ENCODE results near the gene RHOBTB3. TPM values are rescaled to one million over a fixed set of nuclear protein-coding genes. Genes with fewer than 3 reads are reported as not detected.

RHOBTB3 gene
- total RNA-seq, 1 donor from 2014 or later, result 93.5 TPM

DNA sequence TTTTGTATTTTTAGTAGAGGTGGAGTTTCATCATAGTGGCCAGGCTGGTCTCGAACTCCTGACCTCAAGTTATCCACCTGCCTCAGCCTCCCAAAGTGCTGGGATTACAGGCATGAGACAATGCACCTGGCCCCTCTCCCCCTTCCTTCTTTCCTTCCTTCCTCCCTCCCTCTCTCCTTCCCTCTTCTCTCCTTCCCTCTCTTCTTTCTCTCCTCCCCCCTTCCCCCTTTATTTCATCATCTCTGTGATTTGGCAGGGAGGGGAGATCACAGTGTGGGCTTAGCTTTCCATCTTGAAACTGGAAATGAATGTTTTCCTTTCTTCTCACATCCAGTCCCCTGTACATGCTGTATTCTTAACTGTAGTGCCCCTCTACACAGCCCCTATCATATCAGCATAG is 12.7 kb downstream of the RHOBTB3 start:
- no peak overlapping the region for H3K4me3 ChIP-seq (ENCODE audit: low read depth, low read length)
- DNase-seq (ENCODE audit: low read depth), result no peak
- no peaks in the 10 kb centered on the region for H3K36me3 ChIP-seq (ENCODE audit: control insufficient read depth, insufficient read depth, low read length)
- TF ChIP-seq, protein P1, sequence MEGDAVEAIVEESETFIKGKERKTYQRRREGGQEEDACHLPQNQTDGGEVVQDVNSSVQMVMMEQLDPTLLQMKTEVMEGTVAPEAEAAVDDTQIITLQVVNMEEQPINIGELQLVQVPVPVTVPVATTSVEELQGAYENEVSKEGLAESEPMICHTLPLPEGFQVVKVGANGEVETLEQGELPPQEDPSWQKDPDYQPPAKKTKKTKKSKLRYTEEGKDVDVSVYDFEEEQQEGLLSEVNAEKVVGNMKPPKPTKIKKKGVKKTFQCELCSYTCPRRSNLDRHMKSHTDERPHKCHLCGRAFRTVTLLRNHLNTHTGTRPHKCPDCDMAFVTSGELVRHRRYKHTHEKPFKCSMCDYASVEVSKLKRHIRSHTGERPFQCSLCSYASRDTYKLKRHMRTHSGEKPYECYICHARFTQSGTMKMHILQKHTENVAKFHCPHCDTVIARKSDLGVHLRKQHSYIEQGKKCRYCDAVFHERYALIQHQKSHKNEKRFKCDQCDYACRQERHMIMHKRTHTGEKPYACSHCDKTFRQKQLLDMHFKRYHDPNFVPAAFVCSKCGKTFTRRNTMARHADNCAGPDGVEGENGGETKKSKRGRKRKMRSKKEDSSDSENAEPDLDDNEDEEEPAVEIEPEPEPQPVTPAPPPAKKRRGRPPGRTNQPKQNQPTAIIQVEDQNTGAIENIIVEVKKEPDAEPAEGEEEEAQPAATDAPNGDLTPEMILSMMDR (IDR thresholded peaks at IDR 0.05; ENCODE audit: insufficient read depth, low read length, poor library complexity, severe bottlenecking), result no peak
- no peaks in the 10 kb centered on the region for H3K27me3 ChIP-seq (ENCODE audit: control insufficient read depth, insufficient read depth, low read length)

DNA sequence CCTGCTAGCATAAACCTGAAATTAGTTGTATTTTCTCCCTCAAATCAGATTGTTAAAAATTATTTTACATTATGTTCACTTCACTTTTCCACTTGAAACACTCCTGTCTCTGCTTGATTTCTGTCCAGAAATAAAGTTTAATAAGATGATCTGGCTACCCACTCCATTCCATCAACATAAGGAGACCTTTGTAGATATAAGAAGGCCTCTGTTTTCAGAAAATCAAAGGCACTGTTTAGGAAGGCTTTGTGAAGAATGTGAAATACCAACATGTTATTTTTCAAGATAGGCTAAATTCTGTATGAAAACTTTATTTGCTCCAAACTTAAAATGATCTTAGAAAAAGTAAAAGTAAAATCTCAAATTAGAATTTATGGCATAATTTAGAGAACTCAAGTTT is 15.1 kb downstream of the RHOBTB3 start:
- no peak overlapping the region for H3K4me3 ChIP-seq (ENCODE audit: low read depth, low read length)
- H3K36me3 ChIP-seq (ENCODE audit: control insufficient read depth, insufficient read depth, low read length), result no peaks in the 10 kb centered on the region
- no peaks in the 10 kb centered on the region for H3K27me3 ChIP-seq (ENCODE audit: control insufficient read depth, insufficient read depth, low read length)
- no peak for DNase-seq (ENCODE audit: low read depth)
- TF ChIP-seq, protein P1 (IDR thresholded peaks at IDR 0.05; ENCODE audit: insufficient read depth, low read length, poor library complexity, severe bottlenecking), result no peak

DNA sequence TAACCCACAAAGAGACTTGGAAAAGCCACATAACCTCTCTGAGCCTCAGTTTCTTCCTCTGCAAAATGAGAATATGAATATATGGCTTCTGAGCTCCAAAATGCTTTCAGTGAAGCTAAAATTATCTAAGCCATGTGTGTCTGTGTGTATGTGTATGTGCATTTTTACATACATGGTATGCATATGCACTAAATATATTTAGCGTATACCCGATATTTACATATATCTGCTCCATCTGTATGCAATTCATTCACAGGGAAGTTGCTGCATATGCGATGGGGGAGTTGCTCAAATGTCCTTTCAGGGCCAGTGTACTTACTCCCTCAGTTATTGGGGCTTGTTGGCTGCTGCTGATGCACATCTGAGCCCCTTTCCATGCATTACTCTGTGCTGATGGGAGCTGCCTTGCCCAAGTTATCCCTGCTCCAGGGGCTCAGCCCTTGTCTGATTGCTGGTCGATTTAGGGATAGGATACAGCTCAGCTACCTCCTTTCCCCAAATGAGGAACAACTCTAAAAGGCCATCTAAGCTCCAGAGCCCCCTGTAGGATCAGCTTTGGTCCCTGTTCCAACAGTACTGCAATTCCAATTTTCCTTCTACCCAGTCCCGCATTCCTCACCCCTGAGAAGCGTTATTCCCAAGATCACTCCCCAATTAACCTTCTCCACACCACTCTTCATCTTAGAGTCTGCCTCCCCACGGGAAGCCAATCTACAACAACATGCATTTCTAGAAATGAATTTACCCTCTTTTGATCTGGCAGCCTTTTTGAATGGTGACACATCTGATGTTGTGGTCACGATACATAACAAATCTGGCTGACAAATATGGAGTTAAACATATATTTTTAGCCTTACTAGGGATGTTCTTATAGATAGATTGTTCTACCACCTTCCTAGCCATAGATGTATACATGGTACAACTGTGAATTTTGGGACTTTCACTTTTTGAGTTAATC is 15.9 kb downstream of the RHOBTB3 start:
- H3K36me3 ChIP-seq (ENCODE audit: control insufficient read depth, insufficient read depth, low read length), result no peaks in the 10 kb centered on the region
- no peak for DNase-seq (ENCODE audit: low read depth)
- no peaks in the 10 kb centered on the region for H3K27me3 ChIP-seq (ENCODE audit: control insufficient read depth, insufficient read depth, low read length)

DNA sequence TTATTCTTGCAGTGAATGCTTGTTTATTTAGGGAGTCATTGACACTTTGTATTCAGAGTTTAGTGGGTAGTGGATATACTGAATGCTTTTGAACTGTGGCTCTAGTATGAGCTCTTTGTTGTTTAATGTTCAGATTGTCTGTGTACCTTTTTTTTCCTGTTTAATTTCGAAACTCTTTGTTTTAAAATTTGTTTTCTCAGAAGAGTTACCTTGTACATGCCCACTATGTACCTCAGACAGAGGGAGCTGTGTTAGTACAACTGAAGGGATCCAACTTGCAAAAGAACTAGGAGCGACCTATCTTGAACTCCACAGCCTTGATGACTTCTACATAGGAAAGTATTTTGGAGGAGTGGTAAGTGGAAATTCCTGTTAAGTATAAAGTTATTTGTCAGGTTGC is 17.0 kb downstream of the RHOBTB3 start:
- H3K36me3 ChIP-seq (ENCODE audit: control insufficient read depth, insufficient read depth, low read length), result no peaks in the 10 kb centered on the region
- DNase-seq (ENCODE audit: low read depth), result no peak
- no peak overlapping the region for H3K4me3 ChIP-seq (ENCODE audit: low read depth, low read length)
- H3K27me3 ChIP-seq (ENCODE audit: control insufficient read depth, insufficient read depth, low read length), result no peaks in the 10 kb centered on the region
- TF ChIP-seq, protein P1 (IDR thresholded peaks at IDR 0.05; ENCODE audit: insufficient read depth, low read length, poor library complexity, severe bottlenecking), result no peak

More for the DNA sequence above, 15.9 kb downstream of the RHOBTB3 start:
- no peak overlapping the region for H3K4me3 ChIP-seq (ENCODE audit: low read depth, low read length)
- TF ChIP-seq, protein P1 (IDR thresholded peaks at IDR 0.05; ENCODE audit: insufficient read depth, low read length, poor library complexity, severe bottlenecking), result no peak

DNA sequence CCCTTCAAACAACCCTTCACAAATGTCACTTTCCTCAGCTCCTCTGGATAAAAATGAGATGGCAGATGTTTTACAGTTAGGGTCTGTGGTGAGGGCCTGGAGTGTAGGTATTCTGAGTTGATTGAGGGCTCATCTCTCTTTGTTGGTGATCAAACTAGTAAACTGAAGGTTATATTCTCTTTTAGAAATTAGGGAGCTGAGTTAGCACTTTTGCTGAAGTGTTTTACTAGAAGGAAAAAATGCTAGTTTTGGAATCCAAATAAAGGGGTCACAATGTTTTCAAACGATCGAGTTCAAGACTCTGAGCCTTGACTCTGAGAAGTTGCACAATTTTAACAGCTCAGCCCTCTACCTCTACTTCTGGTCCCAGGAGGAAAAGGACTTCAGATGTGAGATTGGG is 23.4 kb downstream of the RHOBTB3 start:
- no peaks in the 10 kb centered on the region for H3K36me3 ChIP-seq (ENCODE audit: control insufficient read depth, insufficient read depth, low read length)
- TF ChIP-seq, protein P1 (IDR thresholded peaks at IDR 0.05; ENCODE audit: insufficient read depth, low read length, poor library complexity, severe bottlenecking), result no peak
- no peak overlapping the region for H3K4me3 ChIP-seq (ENCODE audit: low read depth, low read length)
- no peaks in the 10 kb centered on the region for H3K27me3 ChIP-seq (ENCODE audit: control insufficient read depth, insufficient read depth, low read length)
- DNase-seq (ENCODE audit: low read depth), result no peak

All from kidney epithelial cell (primary cell).